SKM-1 (cell line): ENCODE data around the gene SMIM20.
A peak's percentile ranks its signal among the peaks of the same experiment; 100 is the strongest.

Experiments used
- DNase-seq: peaks from one replicate; lab custom pipeline; 2025; ENCODE audit not compliant: unreplicated experiment; lab: John Stamatoyannopoulos, UW

The SMIM20 gene

DNA sequence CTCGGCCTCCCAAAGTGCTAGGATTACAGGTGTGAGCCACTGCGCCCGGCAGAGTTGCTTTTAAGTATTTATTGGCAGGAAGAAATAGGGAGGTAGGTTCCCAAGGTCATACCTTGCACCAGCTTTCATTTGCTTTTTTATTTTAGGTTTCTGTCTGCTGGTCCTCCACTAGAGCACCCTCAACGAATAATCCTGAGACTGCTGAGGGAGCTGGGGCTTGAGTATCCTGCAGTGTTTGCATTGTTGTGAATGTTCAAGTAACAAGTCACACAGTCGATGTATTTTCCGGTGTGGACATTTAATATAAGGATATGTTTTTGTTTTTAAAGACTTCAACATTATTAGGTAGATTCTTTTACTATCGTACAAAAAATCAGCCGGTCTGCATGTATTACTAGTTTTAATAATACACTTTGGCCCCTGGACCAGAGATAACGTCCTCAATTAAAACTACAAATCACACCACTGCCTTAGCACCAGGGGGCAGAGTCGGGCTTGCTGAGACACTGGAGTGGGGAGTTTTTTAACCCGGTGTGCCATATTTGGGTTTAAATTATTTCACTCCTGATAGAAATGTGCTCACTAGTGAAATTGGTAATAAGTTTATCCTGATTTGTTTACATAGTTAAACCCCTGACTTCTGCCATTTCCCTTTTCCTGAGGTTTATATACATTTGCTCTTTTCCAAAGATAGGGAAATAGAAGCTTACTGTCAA lies 11.6 kb downstream of the SMIM20 start:
- DNase-seq = peak; percentile 16

DNA sequence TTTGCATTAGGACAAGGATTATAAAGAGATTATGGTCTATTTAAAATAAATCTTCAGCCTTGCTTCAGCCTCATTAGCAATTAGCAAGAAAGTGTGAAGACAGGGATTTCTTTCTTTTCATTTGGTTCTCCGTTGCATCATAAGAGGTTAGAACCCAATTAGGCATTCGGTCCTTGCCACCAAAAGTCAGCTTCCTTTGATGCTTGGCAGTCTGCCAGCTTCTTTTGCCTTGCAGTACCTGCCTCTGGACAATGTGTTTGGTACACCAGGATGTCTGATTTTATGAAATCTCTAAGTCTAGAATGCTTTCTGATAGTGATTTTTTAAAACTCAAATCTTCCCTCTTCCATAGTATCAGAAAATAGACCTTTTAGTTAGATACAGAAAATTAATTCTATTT lies 12.4 kb downstream of the SMIM20 start:
- DNase-seq = no peak

DNA sequence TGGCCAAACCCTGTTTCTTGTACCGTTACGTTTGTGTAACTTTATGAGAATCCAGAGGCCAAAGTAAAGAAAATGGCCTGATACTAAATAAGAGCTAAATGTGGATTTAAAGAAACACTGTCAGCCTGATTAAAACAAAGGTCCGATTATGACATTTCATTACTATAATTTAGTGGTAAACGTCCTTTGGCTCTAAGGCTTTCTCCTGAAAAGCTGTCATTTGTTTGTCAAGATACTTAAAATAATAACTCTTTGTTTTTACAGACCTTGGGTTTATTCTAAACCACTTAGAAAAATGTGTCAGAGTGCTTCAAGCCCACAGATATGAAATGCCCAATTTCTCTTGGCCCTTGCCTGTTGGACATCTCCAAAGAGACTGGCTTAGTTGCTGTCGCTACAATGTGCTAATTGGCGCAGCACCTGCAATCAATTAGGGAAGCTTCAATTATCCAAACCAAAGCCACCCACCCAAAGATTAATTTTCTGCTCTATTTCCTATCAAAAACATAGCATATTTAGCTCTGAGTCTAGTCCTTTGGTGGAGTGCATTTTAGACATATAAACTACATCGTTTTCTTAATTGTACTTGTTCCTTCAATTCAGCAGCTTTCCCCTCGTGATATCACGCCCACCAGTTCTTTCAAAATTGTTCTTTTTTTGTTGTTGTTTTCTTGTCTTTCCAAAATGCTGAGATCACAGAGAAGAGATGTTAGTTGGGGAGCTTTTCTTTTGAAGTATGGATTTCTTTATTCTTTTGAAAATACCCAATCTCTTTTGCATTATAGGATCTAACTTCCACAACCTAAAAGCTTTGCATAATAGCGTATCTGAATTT lies 13.6 kb downstream of the SMIM20 start:
- DNase-seq = no peak

DNA sequence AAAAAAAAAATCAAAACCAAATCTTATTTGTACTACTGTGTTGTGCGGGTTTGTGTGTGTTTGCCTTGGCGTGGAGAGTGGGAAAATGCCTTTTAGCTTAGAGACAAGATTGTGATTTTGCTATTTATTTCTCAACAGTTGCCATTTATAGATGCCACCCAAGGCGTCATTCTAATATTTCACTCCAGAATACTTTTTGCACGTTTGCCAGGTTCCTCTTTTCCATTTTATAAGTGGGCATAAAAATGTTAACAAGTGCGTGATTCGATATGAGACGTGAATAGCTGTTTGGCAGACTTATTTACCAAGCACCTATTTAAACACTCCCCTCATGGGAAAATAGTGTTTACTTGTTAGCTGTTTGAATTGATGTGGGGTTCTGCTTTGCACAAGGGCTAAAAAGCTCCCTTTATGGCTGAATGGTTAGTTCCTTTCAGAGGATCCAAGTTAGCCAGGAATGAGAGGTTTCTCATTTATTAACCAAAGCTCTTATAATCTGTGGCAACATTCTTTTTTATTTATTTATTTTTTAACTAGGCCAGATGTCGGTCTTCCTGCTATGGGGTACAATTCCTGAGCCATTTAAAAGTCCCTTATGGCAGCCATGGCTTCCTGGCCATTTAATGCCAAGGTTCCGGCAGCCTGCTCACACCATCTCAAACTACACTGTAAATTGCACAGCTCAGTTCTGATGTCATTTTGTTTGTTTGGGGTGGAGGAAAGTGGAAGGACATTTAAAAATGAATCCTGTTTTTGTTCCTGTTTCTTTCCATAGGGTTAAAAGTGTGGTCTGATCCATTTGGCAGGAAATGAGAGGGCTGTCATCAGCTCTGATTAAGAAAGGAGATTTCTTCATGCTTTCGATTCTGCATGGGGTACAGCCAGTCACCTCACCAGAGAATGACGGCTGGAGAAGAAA lies 14.6 kb downstream of the SMIM20 start:
- DNase-seq = no peak

DNA sequence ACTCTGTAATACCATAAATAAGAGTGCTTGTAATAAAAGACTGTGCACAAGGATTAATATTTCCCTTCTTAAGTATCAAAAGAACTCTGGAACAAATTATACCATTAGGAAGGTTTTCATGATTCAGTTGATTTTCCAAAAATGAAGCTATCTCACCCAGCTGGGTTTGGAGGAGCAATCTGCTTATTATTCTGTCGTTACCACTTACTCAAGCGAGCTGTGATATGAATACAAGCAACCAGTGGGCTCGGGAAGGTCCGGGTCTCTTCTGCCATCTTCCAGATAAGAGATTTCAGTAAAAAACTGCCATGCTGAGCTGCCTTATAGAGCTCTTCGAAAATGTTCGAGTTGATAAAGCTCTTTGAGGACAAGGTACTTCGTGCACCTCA lies 15.3 kb downstream of the SMIM20 start:
- no peak for DNase-seq

DNA sequence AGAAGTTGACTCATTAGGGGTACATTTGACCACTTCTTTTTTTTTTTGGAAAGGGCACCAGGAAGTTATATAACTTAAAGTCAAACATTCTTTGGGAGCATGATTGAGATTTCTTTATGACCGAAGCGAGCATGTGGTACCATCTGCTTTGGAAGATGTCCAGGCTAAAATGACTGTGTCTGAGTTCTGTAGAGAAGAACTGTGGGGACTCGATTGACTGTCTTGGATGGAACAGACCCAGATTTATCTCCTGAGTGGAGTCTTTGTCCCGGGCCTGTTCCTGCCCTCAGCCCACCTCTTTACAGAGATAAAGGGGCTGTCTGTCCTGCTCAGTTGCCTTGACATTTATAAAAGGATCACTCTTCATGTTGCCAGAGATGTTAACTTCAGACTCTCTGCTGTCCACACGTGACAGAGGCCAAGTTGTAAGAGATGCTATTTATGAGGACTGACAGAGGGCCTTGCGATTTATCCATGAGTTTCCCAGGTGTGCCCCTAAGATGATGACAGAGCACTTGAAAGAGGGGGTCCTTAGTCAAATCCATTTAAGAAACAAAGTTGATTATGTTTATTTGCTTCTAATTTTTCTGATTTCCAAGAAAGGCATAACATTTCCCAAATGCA lies 16.8 kb downstream of the SMIM20 start:
- DNase-seq = no peak

DNA sequence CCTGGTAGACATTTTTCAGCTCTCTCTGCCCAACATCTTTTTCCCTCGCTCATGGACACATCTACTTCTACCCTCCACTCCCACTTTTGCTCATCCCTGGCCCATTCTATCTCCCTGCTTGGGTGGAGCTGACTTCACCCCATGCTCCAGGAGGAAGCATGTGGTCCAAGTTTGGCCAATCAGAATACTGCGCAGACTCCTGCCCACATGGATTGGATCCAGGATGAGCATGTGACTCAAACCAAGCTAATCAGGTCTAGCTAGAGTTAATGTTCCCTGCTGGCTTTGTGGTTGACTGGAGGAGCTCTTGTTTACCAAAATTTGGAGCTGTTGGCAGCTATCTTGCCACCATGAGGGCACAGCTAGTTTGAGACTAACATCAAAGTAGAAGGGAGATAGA lies 22.7 kb downstream of the SMIM20 start:
- no peak for DNase-seq

DNA sequence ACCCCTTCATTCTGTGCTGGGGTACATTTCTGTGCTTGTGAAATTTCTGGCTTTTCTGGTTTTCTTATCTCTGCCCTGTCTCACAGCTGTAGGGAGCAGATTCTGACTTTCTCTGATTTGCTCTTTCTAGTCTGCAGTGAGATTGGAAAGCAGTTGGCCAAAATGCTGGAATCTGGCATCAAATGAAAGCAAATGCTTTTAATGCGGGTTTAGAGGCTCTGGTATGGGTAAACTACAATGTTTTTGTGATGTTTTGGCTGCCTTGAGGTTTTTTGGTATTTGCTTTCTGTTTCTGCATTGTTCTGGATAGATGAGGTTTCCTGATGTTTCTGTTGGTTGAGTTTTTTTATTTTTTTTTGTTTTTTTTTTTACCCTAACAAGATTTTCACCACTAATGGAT lies 23.8 kb downstream of the SMIM20 start:
- DNase-seq = no peak

DNA sequence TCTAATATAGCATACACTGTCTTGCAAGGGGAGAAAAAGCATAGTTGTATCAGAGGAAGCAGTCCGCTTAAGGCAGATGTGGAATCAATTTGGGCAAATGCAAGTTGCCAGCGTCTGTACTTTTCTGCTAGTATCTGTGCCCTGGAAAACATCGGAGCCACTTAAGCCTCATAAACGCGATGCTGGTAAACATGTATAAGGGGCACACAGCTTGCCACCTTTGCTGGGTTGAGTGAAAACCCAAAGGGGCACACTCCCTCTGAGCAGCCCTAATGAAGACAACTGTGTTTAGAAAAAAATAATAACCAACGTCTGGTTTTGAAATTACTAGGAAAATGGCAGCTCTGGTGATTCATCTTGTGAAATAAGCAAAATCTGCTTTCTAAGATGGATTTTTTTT lies 24.3 kb downstream of the SMIM20 start:
- no peak for DNase-seq

DNA sequence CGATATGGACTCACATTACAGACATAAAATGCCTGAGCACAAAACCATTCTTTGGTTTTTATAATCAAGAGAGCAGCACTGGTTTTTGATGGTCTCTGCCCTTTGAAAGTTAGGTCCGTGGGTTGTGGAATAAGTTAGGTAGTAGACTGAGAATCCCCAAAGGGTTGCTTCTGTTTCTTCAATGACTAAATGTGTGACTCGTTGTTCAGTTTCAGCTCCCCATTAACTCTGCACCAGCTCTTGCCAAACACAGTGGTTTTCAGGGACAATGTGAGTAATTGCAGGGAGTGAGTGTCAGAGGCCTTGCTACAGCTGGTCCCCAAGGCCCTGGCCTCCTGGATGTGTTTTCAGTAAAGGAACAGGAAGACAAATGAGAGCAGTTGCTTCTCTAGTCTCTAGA lies 24.8 kb downstream of the SMIM20 start:
- no peak for DNase-seq

DNA sequence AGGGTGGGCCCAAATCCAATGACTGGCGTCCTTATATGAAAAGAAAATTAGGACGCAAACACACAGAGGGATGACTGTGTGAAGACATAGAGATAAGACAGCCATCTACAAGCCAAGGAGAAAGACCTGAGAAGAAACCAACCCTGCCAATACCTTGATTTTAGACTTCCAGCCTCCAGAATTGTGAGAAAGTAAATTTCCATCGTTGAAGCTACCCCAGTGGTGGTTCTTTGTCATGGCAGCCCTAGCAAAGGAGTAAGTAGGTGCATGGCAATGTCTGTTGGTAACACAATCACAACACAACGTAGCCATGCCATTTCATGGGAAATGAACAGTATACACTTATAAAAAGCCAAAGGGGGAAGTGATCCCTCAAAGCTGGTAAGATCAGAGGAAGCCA lies 25.3 kb downstream of the SMIM20 start:
- no peak for DNase-seq

DNA sequence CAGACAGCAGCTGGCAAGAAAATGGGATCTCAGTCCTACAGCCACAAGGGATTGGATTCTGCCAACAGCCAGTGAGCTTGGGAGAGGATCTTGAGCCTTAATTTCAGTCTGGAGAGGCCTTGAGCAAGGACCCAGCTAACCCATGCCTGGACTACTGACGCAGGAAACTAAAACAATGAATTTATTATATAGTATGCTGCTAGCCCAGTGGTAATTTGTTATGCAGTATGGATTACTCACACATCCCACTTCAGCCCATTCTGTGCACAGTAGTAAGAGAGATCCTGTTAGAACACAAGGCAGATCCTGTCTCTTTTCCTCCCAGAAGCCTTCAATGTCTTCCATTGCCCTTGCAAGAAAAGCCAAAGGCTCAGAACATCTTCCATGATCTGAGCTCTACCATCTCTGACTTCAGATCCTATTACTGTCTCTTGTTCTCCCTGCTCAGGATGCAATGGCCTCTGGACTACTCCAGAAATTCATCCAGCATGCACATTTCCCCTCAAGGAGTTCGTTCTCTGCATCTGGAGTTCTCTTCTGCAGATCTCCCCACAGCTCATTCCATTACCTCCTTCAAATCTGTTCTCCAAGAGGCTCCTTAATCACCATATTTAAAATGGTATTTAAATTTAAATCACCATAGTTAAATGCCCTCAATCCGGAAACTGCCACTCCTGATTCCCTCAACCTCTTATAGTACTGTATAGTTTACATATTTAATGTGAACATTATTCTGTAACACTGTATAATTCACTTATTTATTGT lies 27.6 kb downstream of the SMIM20 start:
- DNase-seq = no peak

DNA sequence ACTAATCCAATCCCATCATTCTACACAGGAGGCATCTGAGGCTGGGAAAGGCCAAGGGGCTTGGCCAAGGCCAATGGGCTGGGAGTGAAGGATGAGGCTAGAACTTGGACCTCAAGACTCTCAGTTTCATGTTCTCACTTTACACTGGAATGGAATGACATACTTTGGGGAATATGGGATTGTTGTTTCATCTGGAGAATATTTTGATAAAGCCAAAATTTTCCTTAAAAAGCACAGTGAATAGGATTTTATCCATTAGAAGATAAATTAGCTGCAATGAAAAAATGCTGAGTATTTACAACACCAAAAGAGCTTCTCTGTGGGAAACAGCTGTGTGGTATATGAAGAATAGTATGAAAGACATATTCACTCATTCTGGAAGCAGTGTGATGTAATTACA lies 29.3 kb downstream of the SMIM20 start:
- DNase-seq = no peak

DNA sequence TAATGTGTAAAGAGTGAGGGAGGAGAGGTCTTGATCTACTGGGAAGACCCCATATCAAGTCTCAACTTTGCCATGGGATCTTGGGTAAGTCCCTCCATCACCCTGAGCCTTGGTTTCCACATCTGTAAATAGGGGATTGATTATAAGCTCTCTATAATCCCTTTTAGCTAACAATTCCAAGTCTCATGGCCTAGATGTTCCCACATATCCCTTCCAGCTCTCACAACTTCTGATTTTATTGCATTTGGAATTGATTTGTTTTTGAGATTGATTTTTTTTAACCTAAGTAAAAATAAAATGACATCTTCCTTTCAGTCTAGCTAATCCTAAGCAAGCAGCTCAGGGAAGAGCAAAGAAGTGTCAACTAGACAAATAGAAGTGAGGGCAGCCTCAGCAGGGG lies 29.8 kb downstream of the SMIM20 start:
- DNase-seq = no peak

DNA sequence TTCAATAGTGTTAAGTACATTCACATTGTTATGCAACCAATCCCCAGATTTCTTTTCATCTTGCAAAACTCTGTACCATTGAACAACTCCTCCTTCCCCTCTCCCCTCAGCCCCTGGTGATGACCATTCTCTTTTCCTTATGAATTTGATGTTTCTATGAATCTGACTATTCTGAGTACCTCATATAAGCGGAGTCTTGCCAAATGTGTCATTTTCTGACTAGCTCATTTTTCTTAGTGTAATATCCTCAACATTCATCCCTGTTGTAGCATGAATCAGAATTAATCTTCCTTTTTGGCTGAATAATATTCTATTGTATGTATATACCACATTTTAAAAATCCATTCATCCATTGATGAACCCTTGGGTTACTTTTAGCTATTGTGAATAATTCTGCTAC lies 34.0 kb downstream of the SMIM20 start:
- no peak for DNase-seq

DNA sequence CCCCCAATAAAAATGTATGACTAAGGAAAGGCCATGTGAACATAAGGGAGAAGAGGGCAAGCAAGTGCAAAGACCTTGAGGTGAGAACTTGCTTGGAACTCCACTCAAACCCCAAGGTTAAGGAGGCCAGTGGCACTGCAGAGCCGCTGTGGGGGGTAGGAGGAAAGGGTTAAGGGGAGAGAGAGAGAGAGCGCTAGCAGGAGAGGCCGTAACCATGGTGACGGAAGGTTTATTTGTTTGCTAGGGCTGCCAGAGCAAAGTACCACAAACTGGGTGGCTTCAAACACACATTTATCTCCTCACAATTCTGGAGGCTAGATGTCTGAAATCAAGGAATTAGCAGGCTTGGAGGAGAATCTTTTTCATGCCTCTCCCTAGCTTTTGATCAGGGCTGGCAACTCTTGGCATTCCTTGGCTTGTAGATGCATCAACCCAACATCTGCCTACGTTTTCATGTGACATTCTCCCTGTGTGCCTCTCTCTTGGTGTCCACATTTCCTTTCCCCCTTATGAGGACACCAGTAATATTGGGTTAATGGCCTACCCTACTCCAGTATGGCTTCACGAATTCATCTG lies 35.2 kb downstream of the SMIM20 start:
- DNase-seq = no peak

DNA sequence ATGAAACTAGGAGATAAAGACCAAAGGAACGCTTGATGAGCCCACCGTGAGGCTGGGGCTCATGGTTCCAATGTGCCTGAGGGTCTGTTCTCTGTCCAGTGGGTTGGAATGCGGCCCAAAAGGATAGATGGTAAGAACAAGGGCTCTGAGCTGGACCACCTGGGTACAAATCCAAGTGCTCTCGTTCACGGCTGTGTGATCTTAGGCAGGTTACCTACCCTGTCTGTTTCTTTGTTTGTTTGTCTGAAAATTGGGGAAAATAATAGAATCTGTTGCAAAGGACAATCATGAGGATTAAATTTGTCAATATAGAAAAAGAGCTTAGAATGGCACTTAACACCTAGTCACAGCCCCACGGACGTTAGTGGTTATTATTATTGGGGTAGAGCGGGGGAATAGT lies 36.0 kb downstream of the SMIM20 start:
- DNase-seq = no peak

DNA sequence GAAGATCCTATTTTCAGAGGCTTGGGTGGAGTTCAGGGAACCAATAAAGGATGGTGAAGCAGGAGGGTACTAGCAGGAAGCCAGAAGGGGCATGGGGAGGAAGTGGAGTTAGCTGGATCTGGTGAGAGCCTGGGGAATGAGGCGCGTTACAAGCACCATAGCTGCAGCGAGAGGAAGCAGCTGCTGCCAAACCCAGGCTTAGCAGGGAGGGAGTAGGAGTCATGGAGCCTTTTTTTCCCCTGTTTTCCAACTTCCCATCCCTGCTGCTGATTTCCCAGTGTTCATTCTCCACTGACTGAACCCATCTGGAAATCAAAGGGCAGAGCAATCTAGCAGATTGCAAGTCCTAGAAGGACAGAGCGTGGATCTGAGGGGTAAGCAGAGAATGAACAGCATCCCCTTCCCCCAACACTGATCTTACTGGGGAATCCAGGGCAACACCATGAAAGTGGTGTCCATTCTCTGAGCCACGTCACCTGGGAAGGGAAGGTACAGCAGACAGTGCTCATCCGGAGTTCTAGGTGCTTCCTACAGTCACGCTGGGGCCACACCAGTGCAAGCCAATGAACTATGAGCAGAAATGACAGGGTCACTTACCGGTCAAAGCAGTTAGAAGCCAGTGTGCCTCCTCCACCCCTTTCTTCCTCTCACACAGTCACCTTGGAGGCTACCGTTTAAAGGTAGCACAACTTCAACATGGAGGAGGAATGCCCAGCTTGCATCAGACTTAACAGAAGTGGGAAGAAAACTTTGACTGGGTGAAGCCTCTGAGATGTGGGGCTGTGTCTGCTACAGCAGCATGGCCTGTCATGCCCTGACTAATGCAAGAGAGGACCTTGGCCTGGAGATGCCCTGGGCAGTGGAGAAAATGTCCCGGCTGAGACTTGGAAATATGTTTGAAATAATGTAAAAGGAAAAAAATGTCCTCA lies 36.7 kb downstream of the SMIM20 start:
- no peak for DNase-seq

DNA sequence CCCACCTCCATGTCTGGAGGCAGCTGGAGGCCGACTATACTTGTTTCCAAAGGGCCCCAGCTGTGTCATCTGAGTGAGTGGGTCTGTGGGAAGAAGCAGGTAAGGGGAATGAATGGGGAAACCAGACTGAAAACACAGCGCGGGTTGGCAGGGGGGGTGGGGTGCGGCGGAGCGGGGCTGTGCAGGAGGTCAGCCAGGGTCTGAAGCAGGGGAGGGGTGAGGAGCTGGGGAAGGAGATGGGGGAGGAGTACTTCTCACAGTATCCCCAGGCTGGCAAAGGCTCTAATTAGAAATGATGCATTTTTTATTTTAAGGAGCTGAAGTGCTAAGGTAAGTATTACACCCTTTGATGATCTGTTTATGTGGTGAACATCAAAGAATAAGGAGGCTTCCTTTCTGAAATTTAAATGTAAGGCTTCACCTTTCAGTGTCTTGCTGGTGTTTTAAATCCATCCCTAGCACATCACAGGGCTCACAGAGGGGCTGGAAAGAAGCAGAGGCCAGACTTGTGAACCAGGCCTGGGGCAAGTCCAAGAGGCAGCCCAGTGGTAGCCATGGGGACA lies 37.5 kb downstream of the SMIM20 start:
- no peak for DNase-seq
